GM18499 (cell line): ENCODE results near the gene ACTL10.

ENCODE experiments used
- ATAC-seq: cut with Tn5 transposase; IDR thresholded peaks from one replicate; pipeline ENCODE4 v1.9.1; 2021; ENCODE audit warnings: moderate number of reproducible peaks; ENCODE audit not compliant: insufficient read depth, unreplicated experiment

The ACTL10 gene

GRCh38 chr20:33662172-33662571 is 4.6 kb upstream of the ACTL10 start, which contains the start of gene C20orf144:
TSS of gene C20orf144 (plus strand) at chr20:33662327. CDS start at chr20:33662346, 19 bp downstream.
- ATAC-seq = no peak

- ATAC-seq = no peak
These were observed 3.3 kb upstream of the ACTL10 start for GRCh38 chr20:33663161-33664084.

- no peak for ATAC-seq
These were observed 2.5 kb upstream of the ACTL10 start for GRCh38 chr20:33664085-33664761.

- no peak for ATAC-seq
These were observed 2.0 kb upstream of the ACTL10 start for GRCh38 chr20:33664762-33665144.

- ATAC-seq = no peak
These were observed 517 bp downstream of the ACTL10 start for GRCh38 chr20:33667245-33667675.

- no peak for ATAC-seq
These were observed 1.1 kb downstream of the ACTL10 start for GRCh38 chr20:33667676-33668465.

GRCh38 chr20:33668466-33669155 is 1.9 kb downstream of the ACTL10 start:
- no peak for ATAC-seq

- no peak for ATAC-seq
These were observed 2.5 kb downstream of the ACTL10 start for GRCh38 chr20:33669224-33669623.

- ATAC-seq = no peak
These were observed 3.3 kb downstream of the ACTL10 start for GRCh38 chr20:33669873-33670640.

GRCh38 chr20:33670715-33671499 is 4.2 kb downstream of the ACTL10 start:
- ATAC-seq = no peak

- no peak for ATAC-seq
These were observed 5.0 kb downstream of the ACTL10 start for GRCh38 chr20:33671573-33672288.

- no peak for ATAC-seq
These were observed 5.8 kb downstream of the ACTL10 start for GRCh38 chr20:33672426-33673113.

GRCh38 chr20:33673114-33673409 is 6.3 kb downstream of the ACTL10 start:
- ATAC-seq = no peak

GRCh38 chr20:33673410-33674293 is 6.9 kb downstream of the ACTL10 start:
- ATAC-seq = no peak

- no peak for ATAC-seq
These were observed 7.8 kb downstream of the ACTL10 start, which contains the start of gene NECAB3 for GRCh38 chr20:33674294-33675135. TSS of gene NECAB3 (minus strand) at chr20:33674428. CDS start at chr20:33674352, 76 bp downstream.
